NCI-H446 (cell line): ENCODE data around the gene AKT1S1.

Experiments
- DNase-seq, 2 experiments: peaks; one replicate each; lab custom pipeline; 2025; lab: John Stamatoyannopoulos, UW

The AKT1S1 gene

GRCh38 chr19:49853852-49854377 lies 23.2 kb downstream of the AKT1S1 start:
- no peak for DNase-seq

GRCh38 chr19:49852631-49853126 lies 24.5 kb downstream of the AKT1S1 start:
- no peak for DNase-seq

- peak in 1 of 2 experiments; percentile 51 for DNase-seq
These were observed 25.5 kb downstream of the AKT1S1 start for GRCh38 chr19:49851456-49852259.

GRCh38 chr19:49850487-49851342 lies 26.4 kb downstream of the AKT1S1 start, which contains the start of gene PTOV1:
PTOV1 (plus strand) TSS chr19:49851159.
- peak; percentile 91 to 98 for DNase-seq

- no peak for DNase-seq
These were observed 27.0 kb downstream of the AKT1S1 start for GRCh38 chr19:49850221-49850486.

- no peak for DNase-seq
These were observed 27.5 kb downstream of the AKT1S1 start for GRCh38 chr19:49849433-49850220.

GRCh38 chr19:49848938-49849337 lies 28.2 kb downstream of the AKT1S1 start:
- DNase-seq: no peak

- no peak for DNase-seq
These were observed 29.1 kb downstream of the AKT1S1 start for GRCh38 chr19:49847731-49848696.

GRCh38 chr19:49846408-49846807 lies 30.7 kb downstream of the AKT1S1 start:
- no peak for DNase-seq

GRCh38 chr19:49845414-49845813 lies 31.7 kb downstream of the AKT1S1 start:
- DNase-seq: no peak

GRCh38 chr19:49844138-49845095 lies 32.7 kb downstream of the AKT1S1 start:
- no peak for DNase-seq

- DNase-seq: no peak
These were observed 33.9 kb downstream of the AKT1S1 start for GRCh38 chr19:49843265-49843664.

GRCh38 chr19:49840736-49841249 lies 36.4 kb downstream of the AKT1S1 start:
- DNase-seq: no peak

GRCh38 chr19:49840321-49840720 lies 36.8 kb downstream of the AKT1S1 start:
- no peak for DNase-seq

- DNase-seq: no peak
These were observed 37.4 kb downstream of the AKT1S1 start for GRCh38 chr19:49839713-49840112.

- DNase-seq: no peak
These were observed 38.1 kb downstream of the AKT1S1 start for GRCh38 chr19:49838885-49839588.

- no peak for DNase-seq
These were observed 39.7 kb downstream of the AKT1S1 start for GRCh38 chr19:49837425-49837824.

GRCh38 chr19:49837009-49837310 lies 40.2 kb downstream of the AKT1S1 start:
- no peak for DNase-seq
